ENCODE data around the gene GABPA. TPM values are rescaled to one million over a fixed set of nuclear protein-coding genes. Genes with fewer than 3 reads are reported as not detected.

GABPA gene
- polyA plus RNA-seq, 3 donors: 7.1 to 20.1 (median 12.9) TPM

DNA sequence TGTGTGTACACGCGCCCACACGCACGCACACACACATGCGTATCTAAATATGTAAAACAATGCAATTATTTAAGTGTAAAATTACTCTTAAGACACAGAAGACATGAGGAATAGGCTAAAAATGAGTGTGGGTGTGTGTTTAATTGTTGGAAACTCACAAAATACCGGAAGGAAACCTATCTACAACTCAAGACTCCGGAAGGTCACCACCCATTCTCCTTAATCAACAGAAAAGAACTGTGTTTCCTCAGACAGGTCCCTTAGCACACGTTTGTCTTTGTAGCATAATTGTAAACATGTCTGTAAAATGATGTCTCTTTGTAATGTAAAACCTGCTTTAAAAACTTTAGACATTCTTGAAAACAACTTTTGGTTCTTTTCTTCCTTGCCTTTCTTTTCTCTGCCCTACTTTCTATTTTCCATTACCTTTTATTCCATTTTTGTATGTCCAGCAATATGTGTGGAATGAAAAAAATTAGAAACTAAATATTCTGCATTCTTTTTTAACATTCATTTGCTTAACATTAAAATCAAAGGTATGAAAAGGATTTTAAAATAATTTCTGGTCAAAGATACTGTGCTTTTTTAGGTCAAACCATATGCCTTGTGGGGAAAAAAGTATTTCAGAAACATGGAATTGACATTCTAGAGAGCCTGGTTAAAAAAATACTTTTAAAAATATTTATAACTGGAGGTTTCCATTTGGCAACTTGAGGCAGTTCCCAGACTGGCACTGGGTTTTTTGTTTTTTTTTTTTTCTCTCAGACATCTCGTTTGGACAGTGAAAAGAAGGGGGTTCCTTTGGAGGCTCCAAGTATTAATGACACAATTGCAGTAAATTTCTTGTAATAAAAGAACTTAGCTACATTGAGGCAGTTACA is 46.3 kb upstream of the GABPA start:
- H3K4me2 ChIP-seq (replicated peaks; ENCODE audit: extremely low read depth, low read length, poor library complexity, severe bottlenecking): no peak overlapping the region
- H3K36me3 ChIP-seq (replicated peaks in 1 of 2; ENCODE audit: control insufficient read depth in 1 of 2, insufficient read depth in 2 of 2, low read length in 2 of 2): no peaks in the 10 kb centered on the region
- DNase-seq: no peak
- H3K9ac ChIP-seq (ENCODE audit: insufficient read depth, low read length, poor library complexity, severe bottlenecking): no peak overlapping the region
- Mint-ChIP-seq H3K36me3 (no peaks in the 10 kb centered on the region), H3K4me1 (peaks cover 9% of the 10 kb centered on the region), H3K4me3 (no peak overlapping the region), H3K27ac (no peak overlapping the region), H3K27me3 (ENCODE audit: low read depth in 3 of 3) (peaks cover 0 to 2% (median 0%) of the 10 kb centered on the region in 3 donors), H3K9me3 (peaks cover 0 to 2% (median 0%) of the 10 kb centered on the region in 7 donors)
- H3K27ac ChIP-seq (ENCODE audit: low read depth in 1 of 2, low read length in 2 of 2): no peak overlapping the region
- WGBS (ENCODE audit: insufficient coverage): no CpG with 5 or more reads among the region's 9 CpGs
- no peak overlapping the region for H2AFZ ChIP-seq (ENCODE audit: insufficient read depth, low read depth, low read length, poor library complexity, severe bottlenecking)
- H3K4me1 ChIP-seq (ENCODE audit: control insufficient read depth in 1 of 2, insufficient read depth in 2 of 2, low read length in 2 of 2): no peaks in the 10 kb centered on the region
- no peaks in the 10 kb centered on the region for H3K9me3 ChIP-seq (replicated peaks in 1 of 2; ENCODE audit: control insufficient read depth in 1 of 2, insufficient read depth in 1 of 2, low read length in 2 of 2)
- intact Hi-C loops (cut with micrococcal nuclease): no loop called here
- H3K79me2 ChIP-seq (ENCODE audit: insufficient read depth, low read length): no peaks in the 10 kb centered on the region
- TF ChIP-seq, protein P1, sequence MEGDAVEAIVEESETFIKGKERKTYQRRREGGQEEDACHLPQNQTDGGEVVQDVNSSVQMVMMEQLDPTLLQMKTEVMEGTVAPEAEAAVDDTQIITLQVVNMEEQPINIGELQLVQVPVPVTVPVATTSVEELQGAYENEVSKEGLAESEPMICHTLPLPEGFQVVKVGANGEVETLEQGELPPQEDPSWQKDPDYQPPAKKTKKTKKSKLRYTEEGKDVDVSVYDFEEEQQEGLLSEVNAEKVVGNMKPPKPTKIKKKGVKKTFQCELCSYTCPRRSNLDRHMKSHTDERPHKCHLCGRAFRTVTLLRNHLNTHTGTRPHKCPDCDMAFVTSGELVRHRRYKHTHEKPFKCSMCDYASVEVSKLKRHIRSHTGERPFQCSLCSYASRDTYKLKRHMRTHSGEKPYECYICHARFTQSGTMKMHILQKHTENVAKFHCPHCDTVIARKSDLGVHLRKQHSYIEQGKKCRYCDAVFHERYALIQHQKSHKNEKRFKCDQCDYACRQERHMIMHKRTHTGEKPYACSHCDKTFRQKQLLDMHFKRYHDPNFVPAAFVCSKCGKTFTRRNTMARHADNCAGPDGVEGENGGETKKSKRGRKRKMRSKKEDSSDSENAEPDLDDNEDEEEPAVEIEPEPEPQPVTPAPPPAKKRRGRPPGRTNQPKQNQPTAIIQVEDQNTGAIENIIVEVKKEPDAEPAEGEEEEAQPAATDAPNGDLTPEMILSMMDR (IDR thresholded peaks at IDR 0.05): no peak
- no peaks in the 10 kb centered on the region for H3K27me3 ChIP-seq (ENCODE audit: control insufficient read depth in 2 of 2, insufficient read depth in 2 of 2, low read length in 2 of 2)
- H3K4me3 ChIP-seq (replicated peaks in 1 of 3; ENCODE audit: low read depth in 2 of 3, low read length in 3 of 3): no peak overlapping the region
- no peaks in the 10 kb centered on the region for H4K20me1 ChIP-seq (ENCODE audit: insufficient read depth, low read length)

DNA sequence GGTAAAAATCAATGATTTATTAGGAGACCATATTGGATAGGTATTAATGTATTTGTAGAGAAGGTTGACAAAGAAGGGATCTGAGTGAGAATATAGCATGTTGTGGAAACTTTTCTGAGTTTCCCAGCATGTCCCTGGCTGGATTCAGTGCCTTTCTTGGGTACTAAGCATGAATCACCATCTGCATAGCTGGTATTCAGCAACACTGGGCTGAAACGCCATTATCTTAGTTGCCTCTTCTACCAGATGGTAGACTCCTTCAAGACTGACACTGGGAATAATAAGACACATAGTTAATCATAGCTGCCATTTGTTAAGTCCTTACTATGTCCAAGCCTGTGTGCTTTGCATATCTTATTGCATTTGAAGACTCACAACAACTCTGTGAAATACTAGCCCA is 45.5 kb upstream of the GABPA start:
- no peak overlapping the region for H3K27ac Mint-ChIP-seq
- no peak overlapping the region for H3K4me3 ChIP-seq (replicated peaks in 1 of 3; ENCODE audit: low read depth in 2 of 3, low read length in 3 of 3)
- peaks cover 0 to 2% (median 0%) of the 10 kb centered on the region in 7 donors for H3K9me3 Mint-ChIP-seq
- no peaks in the 10 kb centered on the region for H3K36me3 Mint-ChIP-seq
- TF ChIP-seq, protein P1 (IDR thresholded peaks at IDR 0.05): no peak
- no peaks in the 10 kb centered on the region for H3K27me3 ChIP-seq (ENCODE audit: control insufficient read depth in 2 of 2, insufficient read depth in 2 of 2, low read length in 2 of 2)
- H2AFZ ChIP-seq (ENCODE audit: insufficient read depth, low read depth, low read length, poor library complexity, severe bottlenecking): no peak overlapping the region
- DNase-seq: no peak
- H3K9ac ChIP-seq (ENCODE audit: insufficient read depth, low read length, poor library complexity, severe bottlenecking): no peak overlapping the region
- no peaks in the 10 kb centered on the region for H3K36me3 ChIP-seq (replicated peaks in 1 of 2; ENCODE audit: control insufficient read depth in 1 of 2, insufficient read depth in 2 of 2, low read length in 2 of 2)
- intact Hi-C loops (cut with micrococcal nuclease): no loop called here
- H3K4me1 ChIP-seq (ENCODE audit: control insufficient read depth in 1 of 2, insufficient read depth in 2 of 2, low read length in 2 of 2): no peaks in the 10 kb centered on the region
- H3K9me3 ChIP-seq (replicated peaks in 1 of 2; ENCODE audit: control insufficient read depth in 1 of 2, insufficient read depth in 1 of 2, low read length in 2 of 2): no peaks in the 10 kb centered on the region
- H3K4me1 Mint-ChIP-seq: peaks cover 9% of the 10 kb centered on the region
- H3K4me2 ChIP-seq (replicated peaks; ENCODE audit: extremely low read depth, low read length, poor library complexity, severe bottlenecking): no peak overlapping the region
- no peak overlapping the region for H3K4me3 Mint-ChIP-seq
- no peaks in the 10 kb centered on the region for H3K79me2 ChIP-seq (ENCODE audit: insufficient read depth, low read length)
- no peak overlapping the region for H3K27ac ChIP-seq (ENCODE audit: low read depth in 1 of 2, low read length in 2 of 2)
- no peaks in the 10 kb centered on the region for H4K20me1 ChIP-seq (ENCODE audit: insufficient read depth, low read length)
- peaks cover 0 to 2% (median 2%) of the 10 kb centered on the region in 3 donors for H3K27me3 Mint-ChIP-seq (ENCODE audit: low read depth in 3 of 3)
- WGBS (ENCODE audit: insufficient coverage): 100% methylated on average over 1 of the region's 1 CpG

Measured in CD14-positive monocyte (primary cell).